Naive B cell (primary cell): ENCODE results near the gene AMMECR1L. TPM values are rescaled to one million over a fixed set of nuclear protein-coding genes. Genes with fewer than 3 reads are reported as not detected.
"Not testable (repeated sequence)": the region's sequence is repeated elsewhere in the genome, so short reads cannot be mapped to it uniquely, and the experiment has no call there.

Experiments
- ATAC-seq, 2 donors: fragments of 150-1000 bp; cut with Tn5 transposase; 2 replicates each; pipeline ENCODE4 v1.10.0; 2021; ENCODE audit warnings: low read depth in 2 of 2, mild to moderate bottlenecking in 2 of 2, moderate library complexity in 2 of 2
- DNase-seq: peaks from one replicate; pipeline ENCODE4 v3.0.0; 2022
- H3K27ac Mint-ChIP-seq, 6 donors: one replicate each; pipeline ENCODE4 v1.8.0; 2020 to 2022; ENCODE audit warnings: mild to moderate bottlenecking in 6 of 6, mixed read lengths in 6 of 6, moderate library complexity in 5 of 6, inconsistent platforms in 2 of 6
- H3K27me3 Mint-ChIP-seq, 3 donors: one replicate each; pipeline ENCODE4 v1.8.0; 2021 to 2022; ENCODE audit warnings: mixed read lengths in 3 of 3, mild to moderate bottlenecking in 1 of 3
- H3K36me3 Mint-ChIP-seq, 2 donors: one replicate each; pipeline ENCODE4 v1.8.0; 2020 to 2022; ENCODE audit warnings: mixed read lengths in 2 of 2, inconsistent platforms in 1 of 2, mild to moderate bottlenecking in 1 of 2
- H3K4me1 Mint-ChIP-seq, 3 donors: one replicate each; pipeline ENCODE4 v1.8.0; 2020 to 2022; ENCODE audit warnings: mixed read lengths in 3 of 3, inconsistent platforms in 1 of 3, mild to moderate bottlenecking in 1 of 3, moderate library complexity in 1 of 3
- H3K4me3 Mint-ChIP-seq, 8 donors: one replicate each; pipeline ENCODE4 v1.8.0; 2020 to 2022; ENCODE audit warnings: mild to moderate bottlenecking in 8 of 8, mixed read lengths in 8 of 8, moderate library complexity in 8 of 8, inconsistent platforms in 2 of 8
- H3K9me3 Mint-ChIP-seq, 7 donors: one replicate each; pipeline ENCODE4 v1.8.0; 2020 to 2022; ENCODE audit warnings: mixed read lengths in 7 of 7, mild to moderate bottlenecking in 5 of 7, inconsistent platforms in 2 of 7, moderate library complexity in 1 of 7
- polyA plus RNA-seq, 6 donors: library from polyadenylated mRNA; unstranded; fragments of 300-500 nt; fragmentation: Illumina TruSeq; gene quantifications; one replicate each; pipeline ENCODE4 v1.2.3, GENCODE V29; 2021; ENCODE audit warnings: low read depth in 6 of 6

The AMMECR1L gene
- polyA plus RNA-seq, 6 donors from 2014 or later: 3.7 to 9.9 (median 7.4) TPM

DNA sequence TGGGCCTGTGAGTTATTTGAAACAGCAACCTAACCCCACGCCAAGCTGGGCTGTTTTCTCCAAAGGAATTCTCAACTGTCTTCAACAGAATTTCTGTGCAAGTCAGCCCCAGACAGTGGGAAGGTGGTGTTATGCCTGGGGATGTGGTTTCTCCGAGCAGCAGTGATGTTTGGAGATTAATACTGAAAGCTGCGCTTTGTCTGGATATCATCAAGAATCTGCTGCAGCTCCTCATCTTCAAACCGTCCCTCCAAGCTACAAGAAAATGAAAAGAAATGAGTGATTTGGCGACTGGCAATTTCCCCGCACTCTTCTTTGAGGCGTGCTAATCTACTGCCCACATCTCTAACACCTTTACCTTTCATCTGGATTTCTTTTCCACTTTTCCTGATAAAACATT is 37.8 kb downstream of the AMMECR1L start:
- DNase-seq: no peak
- no peak for ATAC-seq
- H3K4me3 Mint-ChIP-seq: no peak overlapping the region
- H3K27me3 Mint-ChIP-seq: no peaks in the 10 kb centered on the region
- peaks cover 0 to 13% of the 10 kb centered on the region in 2 donors for H3K36me3 Mint-ChIP-seq
- no peaks in the 10 kb centered on the region for H3K9me3 Mint-ChIP-seq
- H3K27ac Mint-ChIP-seq: no peak overlapping the region
- H3K4me1 Mint-ChIP-seq: peaks cover 3 to 6% (median 5%) of the 10 kb centered on the region in 3 donors

DNA sequence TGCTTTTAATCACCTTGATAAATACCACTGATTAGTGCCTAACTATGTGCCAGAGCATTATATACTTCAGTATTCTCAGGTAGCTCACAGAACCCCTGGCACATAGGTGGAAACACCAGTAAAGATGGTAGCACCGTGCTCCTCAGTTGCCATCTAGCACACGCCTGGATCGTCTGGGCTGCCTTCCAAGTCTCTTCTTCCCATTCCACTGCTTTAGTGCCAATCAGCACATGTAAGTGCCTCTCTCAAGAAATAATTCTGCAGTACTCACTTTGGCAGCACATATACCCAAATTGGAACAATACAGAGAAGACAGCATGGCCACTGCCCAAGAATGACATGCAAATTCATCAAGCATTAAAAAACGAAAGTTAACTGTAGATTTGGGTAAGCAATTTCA is 40.8 kb downstream of the AMMECR1L start:
- Mint-ChIP-seq H3K9me3 (no peaks in the 10 kb centered on the region), H3K4me1 (peaks cover 0 to 7% (median 3%) of the 10 kb centered on the region in 3 donors), H3K27ac (peak overlapping the region in 1 of 6 donors; percentile 49), H3K36me3 (peaks cover 0 to 13% of the 10 kb centered on the region in 2 donors), H3K27me3 (no peaks in the 10 kb centered on the region), H3K4me3 (no peak overlapping the region)
- DNase-seq: no peak
- ATAC-seq: no peak

DNA sequence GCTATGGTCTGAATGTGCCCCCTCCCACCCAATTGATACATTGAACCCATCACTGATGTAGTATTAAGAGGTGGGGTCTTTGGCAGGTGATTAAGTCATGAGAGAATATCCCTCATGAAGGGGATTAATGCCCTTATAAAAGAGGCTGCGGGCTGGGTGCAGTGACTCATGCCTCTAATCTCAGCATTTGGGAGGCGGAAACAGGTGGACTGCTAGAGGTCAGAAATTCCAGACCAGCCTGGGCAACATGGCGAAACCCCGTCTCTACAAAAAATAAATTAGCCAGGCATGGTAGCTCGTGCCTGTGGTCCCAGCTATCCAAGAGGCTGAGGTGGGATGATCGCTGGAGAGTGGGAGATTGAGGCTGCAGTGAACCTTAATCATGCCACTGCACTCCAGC is 42.1 kb downstream of the AMMECR1L start:
- no peak overlapping the region for H3K4me3 Mint-ChIP-seq
- peaks cover 0 to 13% of the 10 kb centered on the region in 2 donors for H3K36me3 Mint-ChIP-seq
- DNase-seq (no peak), ATAC-seq (no peak)
- peaks cover 0 to 7% (median 0%) of the 10 kb centered on the region in 3 donors for H3K4me1 Mint-ChIP-seq
- no peaks in the 10 kb centered on the region for H3K27me3 Mint-ChIP-seq
- H3K27ac Mint-ChIP-seq: no peak overlapping the region
- H3K9me3 Mint-ChIP-seq: no peaks in the 10 kb centered on the region

DNA sequence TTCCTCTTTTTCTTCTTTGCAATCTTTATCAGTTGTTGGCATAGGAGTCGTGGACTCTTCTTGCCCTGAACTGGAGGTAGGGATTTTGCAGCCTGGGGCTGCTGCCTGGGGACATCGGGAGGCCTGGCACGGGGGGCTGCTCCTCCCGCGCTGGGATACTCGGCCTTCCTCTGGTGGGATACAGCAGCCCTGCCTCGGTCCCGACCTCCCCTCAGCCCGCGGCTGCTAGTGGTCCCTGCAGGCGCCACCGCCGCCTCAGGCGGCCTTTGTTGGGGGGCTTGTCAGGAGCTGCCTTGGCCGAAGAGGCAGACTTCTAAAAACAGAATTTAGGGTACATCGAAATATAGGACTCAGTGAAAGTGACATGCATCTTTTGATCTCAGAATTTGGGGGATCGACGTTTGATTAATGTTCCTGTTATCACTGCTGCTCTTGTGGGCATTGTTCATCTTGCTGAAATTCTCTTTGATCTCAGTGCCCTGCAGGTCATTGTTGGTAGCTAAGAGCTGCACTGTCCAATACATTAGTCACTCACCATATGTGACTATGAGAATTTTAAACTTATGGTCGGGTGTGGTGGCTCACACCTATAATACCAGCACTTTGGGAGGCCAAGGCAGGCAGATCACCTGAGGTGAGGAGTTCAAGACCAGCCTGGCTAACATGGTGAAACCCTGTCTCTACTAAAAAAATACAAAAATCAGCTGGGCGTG is 44.1 kb downstream of the AMMECR1L start:
- Mint-ChIP-seq H3K4me1 (peaks cover 0 to 7% (median 0%) of the 10 kb centered on the region in 3 donors), H3K27ac (no peak overlapping the region), H3K9me3 (no peaks in the 10 kb centered on the region), H3K27me3 (no peaks in the 10 kb centered on the region), H3K36me3 (peaks cover 0 to 9% of the 10 kb centered on the region in 2 donors), H3K4me3 (no peak overlapping the region)
- no peak for ATAC-seq
- no peak for DNase-seq

DNA sequence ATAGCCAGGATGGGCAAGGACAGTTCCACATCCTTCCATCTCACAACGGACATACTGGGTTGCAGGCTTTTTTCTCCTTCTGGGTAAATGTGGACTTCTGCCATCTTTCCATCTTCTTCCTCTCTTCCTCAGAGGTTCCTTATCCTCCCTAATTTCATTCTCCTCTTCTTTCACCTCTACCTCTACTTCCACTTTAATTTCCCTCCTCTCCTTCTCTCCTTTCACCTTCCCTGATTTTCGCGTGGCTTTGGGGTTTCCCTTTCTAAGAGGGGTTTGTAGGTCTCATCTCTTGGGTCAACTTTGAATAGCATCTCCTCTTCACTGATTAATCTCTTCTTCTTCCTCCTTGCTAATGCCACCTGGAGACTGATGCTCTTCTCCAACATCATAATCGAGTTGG is 44.9 kb downstream of the AMMECR1L start:
- Mint-ChIP-seq H3K36me3 (peaks cover 0 to 3% of the 10 kb centered on the region in 2 donors), H3K4me3 (peak overlapping the region in 1 of 8 donors; percentile 59), H3K9me3 (no peaks in the 10 kb centered on the region), H3K27me3 (no peaks in the 10 kb centered on the region), H3K27ac (no peak overlapping the region), H3K4me1 (peaks cover 0 to 7% (median 0%) of the 10 kb centered on the region in 3 donors)
- no peak for DNase-seq
- ATAC-seq: no peak

DNA sequence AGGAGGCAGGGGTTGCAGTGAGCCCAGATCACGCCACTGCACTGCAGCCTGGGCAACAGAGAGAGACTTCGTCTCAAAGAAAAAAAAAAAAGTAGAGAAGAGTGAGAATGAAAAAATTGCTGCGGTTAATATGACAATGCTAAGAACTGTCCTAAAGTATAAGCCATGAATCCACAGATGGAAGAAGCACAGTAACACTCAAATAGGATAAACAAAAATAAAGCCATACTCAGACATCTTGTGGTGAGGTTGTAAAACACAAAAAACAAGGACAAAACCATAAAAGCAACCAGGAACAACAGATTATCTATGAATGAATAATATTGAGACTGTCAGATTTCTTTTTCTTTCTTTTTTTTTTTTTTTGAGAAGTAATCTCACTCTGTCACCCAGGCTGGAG is 50.8 kb downstream of the AMMECR1L start:
- Mint-ChIP-seq H3K27me3 (peaks cover 0 to 15% (median 5%) of the 10 kb centered on the region in 3 donors), H3K9me3 (no peaks in the 10 kb centered on the region), H3K36me3 (no peaks in the 10 kb centered on the region), H3K4me3 (no peak overlapping the region), H3K27ac (no peak overlapping the region), H3K4me1 (peaks cover 3 to 23% (median 17%) of the 10 kb centered on the region in 3 donors)
- no peak for DNase-seq
- ATAC-seq: no peak

DNA sequence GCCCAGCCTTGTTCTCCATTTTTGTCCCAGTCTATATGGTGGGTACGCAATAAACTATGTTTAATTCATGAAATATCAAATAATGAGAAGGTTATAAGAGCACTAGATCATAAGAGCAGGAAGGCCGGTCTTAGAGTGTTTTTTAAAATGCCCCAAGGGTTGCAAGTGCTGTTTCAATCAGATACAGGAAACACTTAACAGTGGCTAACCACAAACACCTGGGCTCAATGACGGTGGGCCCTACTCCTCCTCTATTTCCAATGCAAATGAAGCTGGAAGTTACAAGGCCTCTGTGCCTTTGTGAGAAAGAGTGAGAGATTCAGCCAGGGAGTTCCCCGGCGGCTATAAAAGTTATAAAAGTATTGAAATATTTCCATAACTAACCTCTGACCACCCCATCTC is 55.9 kb downstream of the AMMECR1L start:
- DNase-seq: peak; percentile 88
- Mint-ChIP-seq H3K27ac (peak overlapping the region; percentile 21 to 97 (median 90)), H3K27me3 (peaks cover 25 to 52% (median 29%) of the 10 kb centered on the region in 3 donors), H3K4me1 (peaks cover 18 to 44% (median 43%) of the 10 kb centered on the region in 3 donors), H3K4me3 (peak overlapping the region; percentile 52 to 85 (median 68)), H3K9me3 (peaks cover 4 to 28% (median 8%) of the 10 kb centered on the region in 7 donors), H3K36me3 (peaks cover 6 to 14% of the 10 kb centered on the region in 2 donors)
- ATAC-seq: peak; percentile 99 to 100

DNA sequence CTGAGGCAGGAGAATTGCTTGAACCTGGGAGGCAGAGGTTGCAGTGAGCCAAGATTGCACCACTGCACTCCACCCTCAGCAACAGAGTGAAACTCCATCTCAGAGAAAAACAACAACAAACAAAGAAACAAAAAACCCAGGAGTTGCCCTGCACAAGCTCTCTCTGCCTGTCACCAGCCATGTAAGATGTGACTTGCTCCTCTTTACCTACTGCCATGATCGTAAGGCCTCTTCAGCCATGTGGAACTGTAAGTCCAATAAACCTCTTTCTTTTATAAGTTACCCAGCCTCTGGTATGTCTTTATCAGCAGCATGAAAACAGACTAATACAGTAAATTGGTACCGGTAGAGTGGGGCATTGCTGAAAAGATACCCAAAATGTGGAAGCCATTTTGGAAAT is 59.0 kb downstream of the AMMECR1L start:
- Mint-ChIP-seq H3K4me3 (peak overlapping the region in 1 of 8 donors; percentile 7), H3K27me3 (peaks cover 33 to 46% (median 34%) of the 10 kb centered on the region in 3 donors), H3K9me3 (peaks cover 4 to 37% (median 8%) of the 10 kb centered on the region in 7 donors), H3K4me1 (peaks cover 15 to 39% (median 36%) of the 10 kb centered on the region in 3 donors), H3K36me3 (peaks cover 6 to 14% of the 10 kb centered on the region in 2 donors)
- not testable (repeated sequence) for H3K27ac Mint-ChIP-seq, DNase-seq, ATAC-seq

DNA sequence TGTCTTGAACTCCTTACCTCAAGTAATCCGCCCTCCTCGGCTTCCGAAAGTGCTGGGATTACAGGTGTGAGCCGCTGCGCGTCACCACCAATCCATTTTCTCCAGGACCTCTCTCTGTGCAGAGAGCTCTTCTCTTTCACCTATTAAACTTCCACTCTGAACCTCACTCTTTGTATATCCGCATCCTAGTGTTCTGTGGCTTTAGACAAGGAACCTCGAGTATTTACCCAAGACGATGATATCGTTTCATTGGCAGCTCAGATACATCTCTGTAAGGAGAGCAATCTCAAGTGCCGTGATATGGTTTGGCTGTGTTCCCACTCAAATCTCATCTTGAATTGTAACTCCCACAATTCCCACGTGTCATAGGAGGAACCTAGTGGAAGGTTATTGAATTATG is 59.7 kb downstream of the AMMECR1L start:
- peaks cover 6 to 16% of the 10 kb centered on the region in 2 donors for H3K36me3 Mint-ChIP-seq
- H3K4me1 Mint-ChIP-seq: peaks cover 15 to 33% (median 29%) of the 10 kb centered on the region in 3 donors
- H3K27ac Mint-ChIP-seq: peak overlapping the region in 1 of 6 donors; percentile 47
- H3K27me3 Mint-ChIP-seq: peaks cover 39 to 51% (median 41%) of the 10 kb centered on the region in 3 donors
- peaks cover 8 to 42% (median 12%) of the 10 kb centered on the region in 7 donors for H3K9me3 Mint-ChIP-seq
- no peak for ATAC-seq
- DNase-seq: no peak
- no peak overlapping the region for H3K4me3 Mint-ChIP-seq

DNA sequence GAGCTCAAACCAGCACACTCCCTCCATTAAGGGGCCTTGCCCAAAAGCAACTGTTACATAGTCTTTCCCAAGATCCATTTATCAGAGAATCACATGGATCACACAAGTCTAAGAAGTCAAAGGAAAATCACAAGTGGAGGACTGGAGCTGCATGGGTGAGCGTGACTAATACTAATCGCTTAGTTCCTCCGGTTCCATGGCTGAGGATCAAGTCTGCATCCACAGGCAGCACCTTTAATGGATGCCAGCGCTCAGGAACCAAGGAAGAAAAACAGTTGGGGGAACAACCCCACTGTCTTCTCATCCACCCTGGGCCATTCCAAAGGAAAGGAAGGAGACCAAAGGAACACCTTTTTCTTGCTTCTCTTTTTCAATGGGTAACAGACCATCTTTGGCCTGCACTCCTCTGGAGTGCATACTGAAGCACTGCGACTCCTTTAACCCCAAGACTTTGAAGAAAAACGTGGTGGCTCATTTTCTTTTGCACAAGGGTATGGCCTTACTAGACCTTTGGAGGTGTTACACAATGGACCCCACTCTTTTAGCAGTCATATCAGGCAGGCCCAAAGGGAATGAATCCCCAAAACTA is 65.6 kb downstream of the AMMECR1L start:
- H3K36me3 Mint-ChIP-seq: peaks cover 0 to 14% of the 10 kb centered on the region in 2 donors
- H3K27me3 Mint-ChIP-seq: peaks cover 27 to 43% (median 41%) of the 10 kb centered on the region in 3 donors
- DNase-seq (no peak), ATAC-seq (no peak)
- no peak overlapping the region for H3K4me3 Mint-ChIP-seq
- H3K27ac Mint-ChIP-seq: no peak overlapping the region
- H3K9me3 Mint-ChIP-seq: peaks cover 4 to 43% (median 22%) of the 10 kb centered on the region in 7 donors
- no peaks in the 10 kb centered on the region for H3K4me1 Mint-ChIP-seq

DNA sequence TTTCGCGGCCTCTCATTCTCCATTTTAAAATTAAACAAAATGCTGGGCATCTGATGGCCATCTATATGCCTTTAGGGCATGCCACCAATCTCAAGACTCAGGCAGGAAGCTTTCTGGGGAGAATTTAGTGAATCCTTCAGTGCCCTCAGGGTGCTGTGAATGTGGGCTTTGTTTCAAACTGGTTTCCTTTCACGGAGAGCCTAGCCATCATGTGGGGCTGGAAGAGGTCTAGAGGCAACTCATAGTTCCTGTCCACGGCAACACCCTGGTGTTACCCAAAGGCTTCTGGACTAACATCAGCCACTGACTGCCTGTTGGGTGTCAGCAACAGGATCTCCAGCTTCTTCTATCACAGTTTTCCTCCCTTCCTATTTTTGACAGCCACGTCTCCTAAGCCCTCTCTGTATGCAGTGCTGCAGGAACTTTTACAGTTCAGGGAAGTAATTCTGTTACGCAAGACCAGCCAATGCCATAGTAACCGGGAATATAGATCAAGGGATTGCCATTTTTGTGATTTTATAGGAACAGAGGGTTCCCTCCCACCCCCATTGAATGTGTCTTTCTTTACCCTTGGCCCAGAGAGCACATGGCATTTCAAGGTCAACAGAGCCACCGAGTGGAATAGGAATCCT is 66.8 kb downstream of the AMMECR1L start:
- H3K27me3 Mint-ChIP-seq: peaks cover 27 to 43% (median 40%) of the 10 kb centered on the region in 3 donors
- no peak overlapping the region for H3K4me3 Mint-ChIP-seq
- H3K9me3 Mint-ChIP-seq: peaks cover 4 to 43% (median 22%) of the 10 kb centered on the region in 7 donors
- H3K4me1 Mint-ChIP-seq: no peaks in the 10 kb centered on the region
- no peak overlapping the region for H3K27ac Mint-ChIP-seq
- ATAC-seq: no peak
- no peak for DNase-seq
- peaks cover 0 to 14% of the 10 kb centered on the region in 2 donors for H3K36me3 Mint-ChIP-seq

DNA sequence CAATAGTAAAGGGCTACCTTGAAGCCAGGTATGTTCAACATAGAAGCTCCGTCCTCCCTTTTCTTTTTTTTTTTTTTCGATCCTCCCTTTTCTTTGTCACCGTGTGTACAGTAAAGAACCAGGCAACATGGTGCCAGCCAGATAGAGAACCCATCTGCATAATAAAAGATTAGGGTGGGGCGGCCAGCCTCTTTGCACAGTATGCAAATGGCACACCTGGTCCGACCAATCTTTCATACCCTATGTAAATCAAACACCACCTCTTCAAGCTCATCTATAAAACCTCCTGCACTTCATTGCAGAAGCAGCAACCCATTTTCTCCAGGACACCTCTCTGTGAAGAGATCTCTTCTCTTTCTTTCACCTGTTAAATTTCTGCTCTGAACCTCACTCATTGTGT is 67.5 kb downstream of the AMMECR1L start:
- no peak for DNase-seq
- ATAC-seq: no peak
- Mint-ChIP-seq H3K9me3 (peaks cover 4 to 43% (median 22%) of the 10 kb centered on the region in 7 donors), H3K36me3 (peaks cover 0 to 14% of the 10 kb centered on the region in 2 donors), H3K4me1 (no peaks in the 10 kb centered on the region), H3K27ac (no peak overlapping the region), H3K27me3 (peaks cover 27 to 43% (median 40%) of the 10 kb centered on the region in 3 donors), H3K4me3 (no peak overlapping the region)

DNA sequence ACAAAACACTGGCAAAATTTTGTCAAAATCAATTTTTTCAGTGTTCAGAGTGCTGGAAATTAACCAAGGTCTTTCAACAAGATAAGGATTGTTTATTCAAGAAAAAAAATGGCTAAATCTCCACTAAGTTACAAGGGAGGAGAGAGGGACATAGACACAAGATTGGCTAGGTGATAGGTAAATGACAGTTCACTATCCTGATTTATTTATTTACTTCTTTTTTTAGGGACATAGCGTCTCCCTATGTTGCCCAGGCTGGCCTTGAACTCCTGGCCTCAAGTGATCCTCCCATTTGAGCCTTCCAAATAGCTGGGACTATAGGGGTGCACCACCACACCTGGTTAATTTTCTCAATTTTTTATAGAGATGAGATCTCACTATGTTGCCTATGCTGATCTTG is 71.1 kb downstream of the AMMECR1L start:
- H3K9me3 Mint-ChIP-seq: peaks cover 0 to 14% (median 5%) of the 10 kb centered on the region in 7 donors
- ATAC-seq: no peak
- peaks cover 0 to 13% of the 10 kb centered on the region in 2 donors for H3K36me3 Mint-ChIP-seq
- H3K27ac Mint-ChIP-seq: no peak overlapping the region
- DNase-seq: no peak
- peaks cover 6 to 16% (median 15%) of the 10 kb centered on the region in 3 donors for H3K27me3 Mint-ChIP-seq
- peaks cover 21 to 26% (median 24%) of the 10 kb centered on the region in 3 donors for H3K4me1 Mint-ChIP-seq
- H3K4me3 Mint-ChIP-seq: peak overlapping the region in 1 of 8 donors; percentile 1
